Measurements from ENCODE around the gene FAM50B. TPM values are rescaled to one million over a fixed set of nuclear protein-coding genes. Genes with fewer than 3 reads are reported as not detected.

FAM50B gene
- total RNA-seq, 4 donors from 2014 or later, result 1.8 to 25.4 (median 12.2) TPM

DNA sequence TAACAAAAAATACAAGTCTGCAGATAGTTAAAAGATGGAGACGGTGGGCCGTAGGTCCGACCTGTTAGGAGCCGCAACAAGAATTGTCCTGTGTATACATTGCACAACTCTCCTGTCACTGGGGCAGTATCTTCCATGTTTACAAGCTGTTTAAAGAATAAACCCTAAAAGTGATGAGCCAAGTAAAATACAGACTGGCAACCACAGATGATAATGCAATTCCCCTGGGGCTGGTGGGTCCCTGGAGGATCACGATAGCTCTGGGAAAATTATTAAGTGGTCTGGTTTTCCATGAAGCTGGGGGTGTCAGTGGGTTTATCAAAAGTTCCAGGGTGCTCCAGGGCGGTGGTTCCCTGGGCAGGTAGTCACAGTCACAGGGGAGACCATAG is 8.1 kb upstream of the FAM50B start:
- Histone ChIP-seq H3K9me3 (no peaks in the 10 kb centered on the region), H3K4me1 (peaks cover 0 to 3% of the 10 kb centered on the region in 2 donors), H3K4me3 (no peak overlapping the region), H3K36me3 (no peaks in the 10 kb centered on the region), H3K27ac (peak overlapping the region in 1 of 2 donors; percentile 55), H3K27me3 (no peaks in the 10 kb centered on the region)
- TF ChIP-seq, protein P1, sequence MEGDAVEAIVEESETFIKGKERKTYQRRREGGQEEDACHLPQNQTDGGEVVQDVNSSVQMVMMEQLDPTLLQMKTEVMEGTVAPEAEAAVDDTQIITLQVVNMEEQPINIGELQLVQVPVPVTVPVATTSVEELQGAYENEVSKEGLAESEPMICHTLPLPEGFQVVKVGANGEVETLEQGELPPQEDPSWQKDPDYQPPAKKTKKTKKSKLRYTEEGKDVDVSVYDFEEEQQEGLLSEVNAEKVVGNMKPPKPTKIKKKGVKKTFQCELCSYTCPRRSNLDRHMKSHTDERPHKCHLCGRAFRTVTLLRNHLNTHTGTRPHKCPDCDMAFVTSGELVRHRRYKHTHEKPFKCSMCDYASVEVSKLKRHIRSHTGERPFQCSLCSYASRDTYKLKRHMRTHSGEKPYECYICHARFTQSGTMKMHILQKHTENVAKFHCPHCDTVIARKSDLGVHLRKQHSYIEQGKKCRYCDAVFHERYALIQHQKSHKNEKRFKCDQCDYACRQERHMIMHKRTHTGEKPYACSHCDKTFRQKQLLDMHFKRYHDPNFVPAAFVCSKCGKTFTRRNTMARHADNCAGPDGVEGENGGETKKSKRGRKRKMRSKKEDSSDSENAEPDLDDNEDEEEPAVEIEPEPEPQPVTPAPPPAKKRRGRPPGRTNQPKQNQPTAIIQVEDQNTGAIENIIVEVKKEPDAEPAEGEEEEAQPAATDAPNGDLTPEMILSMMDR (IDR thresholded peaks at IDR 0.05), result no peak
- TF ChIP-seq POLR2A (IDR thresholded peaks at IDR 0.05), result no peak
- intact Hi-C loops (cut with DNase I; ENCODE audit: low total_unique reads), result no loop called here
- no peak for DNase-seq

DNA sequence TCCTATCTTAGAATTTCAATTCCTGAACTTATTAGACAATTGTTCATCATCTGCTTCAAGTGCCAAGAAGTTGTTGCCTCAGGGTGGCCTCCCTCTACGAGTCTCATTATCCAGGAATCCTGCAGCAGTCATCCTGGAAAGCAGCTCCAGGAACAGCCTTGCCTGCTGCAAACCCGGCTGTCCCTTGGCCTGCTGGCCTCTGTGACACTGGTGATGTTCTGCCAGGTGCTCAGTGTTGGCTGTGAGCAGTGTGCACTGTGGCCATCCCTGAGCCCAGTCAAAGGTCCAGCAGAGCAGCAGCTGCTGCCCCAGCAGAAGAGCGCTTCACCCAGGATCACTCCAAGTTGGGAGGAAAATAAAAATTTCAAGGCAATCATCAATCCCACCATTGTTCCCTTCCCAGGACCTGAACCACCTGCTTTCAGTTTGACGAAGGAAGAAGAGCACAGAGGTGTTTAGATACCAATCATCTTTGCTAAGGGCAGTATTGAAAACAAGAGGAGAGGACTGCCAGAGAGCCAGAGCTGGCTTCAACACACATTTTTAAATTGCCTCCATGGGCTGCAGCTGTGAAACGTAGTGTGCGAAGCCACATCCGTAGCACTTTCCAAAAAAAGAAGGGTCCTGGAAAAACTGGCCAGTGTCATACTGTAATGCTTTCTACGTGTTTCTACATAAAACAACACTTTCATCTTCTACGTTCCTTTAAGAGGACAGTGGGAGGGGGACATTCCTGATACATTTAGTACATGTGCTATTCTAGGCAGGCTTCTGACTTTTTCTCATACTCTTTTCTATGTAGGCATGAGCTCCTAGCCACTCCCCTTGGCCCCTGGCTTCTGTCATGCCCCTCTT is 7.2 kb upstream of the FAM50B start:
- intact Hi-C loops (cut with DNase I; ENCODE audit: low total_unique reads), result no loop called here

DNA sequence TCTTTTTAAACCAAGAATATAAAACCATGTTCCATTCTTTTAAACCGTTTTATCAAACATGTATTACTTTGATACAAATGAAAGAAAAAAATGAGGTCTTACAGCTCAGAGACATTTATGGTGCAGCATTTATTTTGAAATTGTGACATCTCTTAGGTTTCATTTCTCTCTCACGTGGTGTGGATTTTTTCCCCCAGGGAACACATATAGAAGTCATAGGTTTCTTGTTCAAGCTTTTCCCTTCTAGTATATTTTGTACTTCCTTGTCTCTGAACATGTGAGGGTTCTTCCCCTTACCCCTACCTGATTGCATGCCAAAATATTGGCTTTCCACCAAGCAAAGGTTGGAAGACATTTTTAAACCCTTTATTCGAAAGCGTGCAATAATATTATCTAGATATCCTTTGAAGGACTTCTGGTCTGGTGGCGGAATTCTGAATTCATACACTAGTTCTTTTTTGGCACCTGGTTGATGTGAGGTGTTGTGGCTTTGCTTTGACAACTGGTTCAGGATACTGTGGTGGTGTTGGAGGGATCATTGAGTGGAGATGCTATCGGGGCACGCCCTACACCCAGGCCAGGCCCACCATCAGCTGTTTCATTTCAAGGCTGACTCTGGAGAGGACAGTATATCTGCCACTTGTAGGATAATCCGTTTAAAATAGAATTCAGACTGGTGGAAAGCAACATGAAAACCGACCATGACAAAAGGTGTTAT is 5.6 kb upstream of the FAM50B start:
- peak overlapping the region; percentile 4 to 58 for H3K27ac ChIP-seq

More for the DNA sequence above, 7.2 kb upstream of the FAM50B start:
- H3K4me1 ChIP-seq, result peaks cover 0 to 3% of the 10 kb centered on the region in 2 donors
- no peaks in the 10 kb centered on the region for H3K36me3 ChIP-seq
- peak overlapping the region; percentile 20 to 55 for H3K27ac ChIP-seq
- H3K9me3 ChIP-seq, result no peaks in the 10 kb centered on the region
- TF ChIP-seq, protein P1 (IDR thresholded peaks at IDR 0.05), result no peak
- no peak for TF ChIP-seq POLR2A (IDR thresholded peaks at IDR 0.05)
- DNase-seq, result no peak
- no peaks in the 10 kb centered on the region for H3K27me3 ChIP-seq
- no peak overlapping the region for H3K4me3 ChIP-seq

DNA sequence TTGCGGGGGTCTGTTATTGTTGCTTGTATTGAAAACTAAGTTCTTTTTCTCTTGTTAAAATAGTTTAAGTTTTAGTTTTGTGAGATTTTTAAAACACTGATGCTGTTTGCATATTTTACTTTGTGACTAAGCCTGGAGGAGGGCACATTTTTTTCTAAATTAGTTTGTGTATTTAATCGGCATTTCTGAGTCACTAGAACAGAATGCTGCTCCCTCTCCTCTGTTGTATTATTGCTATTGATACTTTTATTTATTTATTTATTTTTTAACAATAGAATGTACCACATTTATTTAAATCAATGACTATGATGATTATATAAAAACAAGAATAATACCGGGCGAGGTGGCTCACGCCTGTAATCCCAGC is 5.1 kb upstream of the FAM50B start:
- intact Hi-C loops (cut with DNase I; ENCODE audit: low total_unique reads), result no loop called here
- TF ChIP-seq, protein P1 (IDR thresholded peaks at IDR 0.05), result no peak
- TF ChIP-seq POLR2A (IDR thresholded peaks at IDR 0.05), result no peak
- no peak overlapping the region for H3K4me3 ChIP-seq
- peaks cover 0 to 3% of the 10 kb centered on the region in 2 donors for H3K4me1 ChIP-seq
- no peak for DNase-seq
- H3K36me3 ChIP-seq, result no peaks in the 10 kb centered on the region
- no peaks in the 10 kb centered on the region for H3K9me3 ChIP-seq
- peak overlapping the region; percentile 4 to 58 for H3K27ac ChIP-seq
- no peaks in the 10 kb centered on the region for H3K27me3 ChIP-seq

More for the DNA sequence above, 5.6 kb upstream of the FAM50B start:
- DNase-seq, result no peak
- peaks cover 0 to 3% of the 10 kb centered on the region in 2 donors for H3K4me1 ChIP-seq
- H3K9me3 ChIP-seq, result no peaks in the 10 kb centered on the region
- intact Hi-C loops (cut with DNase I; ENCODE audit: low total_unique reads), result no loop called here
- H3K36me3 ChIP-seq, result no peaks in the 10 kb centered on the region
- TF ChIP-seq POLR2A (IDR thresholded peaks at IDR 0.05), result no peak
- TF ChIP-seq, protein P1 (IDR thresholded peaks at IDR 0.05), result no peak
- H3K27me3 ChIP-seq, result no peaks in the 10 kb centered on the region
- no peak overlapping the region for H3K4me3 ChIP-seq

DNA sequence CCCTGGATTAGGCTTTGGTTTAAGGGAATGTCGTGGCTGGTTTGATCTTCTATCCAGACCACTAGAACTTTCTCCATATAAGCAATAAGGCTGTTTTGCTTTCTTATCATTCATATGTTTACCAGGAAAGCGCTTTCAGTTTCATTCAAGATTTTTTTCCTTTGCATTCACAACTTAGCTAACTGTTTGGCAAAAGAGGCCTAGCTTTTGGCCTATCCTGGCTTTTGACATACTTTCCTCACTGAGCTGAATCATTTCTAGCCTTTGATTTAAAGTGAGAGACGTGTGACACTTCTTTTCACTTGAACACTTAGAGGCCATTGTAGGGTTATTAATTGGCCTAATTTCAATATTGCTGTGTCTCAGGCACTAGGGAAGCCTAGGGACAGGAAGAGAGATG is 1.7 kb upstream of the FAM50B start:
- Histone ChIP-seq H3K4me3 (no peak overlapping the region), H3K27me3 (no peaks in the 10 kb centered on the region), H3K4me1 (peaks cover 0 to 3% of the 10 kb centered on the region in 2 donors), H3K27ac (no peak overlapping the region), H3K9me3 (no peaks in the 10 kb centered on the region), H3K36me3 (no peaks in the 10 kb centered on the region)
- no peak for DNase-seq
- TF ChIP-seq POLR2A (IDR thresholded peaks at IDR 0.05), result no peak
- TF ChIP-seq, protein P1 (IDR thresholded peaks at IDR 0.05), result no peak
- intact Hi-C loops (cut with DNase I; ENCODE audit: low total_unique reads), result no loop called here

All from uterus (tissue), 4 donors.